RWPE1 (cell line): Measurements from ENCODE around the gene ARFGAP1.

Experiments used
- CTCF ChIA-PET: fragments of 350-600 bp; sonication (Branson Sonifier 250); formaldehyde crosslinking; extraction: SDS; loops from one replicate; lab custom pipeline; 2021; lab: Yijun Ruan, JAX
- POLR2A ChIA-PET: fragments of 400-600 bp; formaldehyde crosslinking; extraction: SDS; loops from one replicate; lab custom pipeline; 2020; ENCODE audit warnings: antibody characterized with exemption; ENCODE audit not compliant: low non-redundant PET; lab: Yijun Ruan, JAX
- DNase-seq: peaks from one replicate; pipeline ENCODE4 v3.0.0; 2012; ENCODE audit warnings: low spot score
- H3K27ac ChIP-seq: fragments of 450-650 bp; 2 replicates; pipeline ENCODE4 v1.5.1; 2017
- TF ChIP-seq, protein P1 (sequence below): fragments of 450-650 bp; conservative IDR thresholded peaks from 2 replicates; pipeline ENCODE4 v1.5.1; 2017; ENCODE audit warnings: low read depth, mild to moderate bottlenecking

ARFGAP1 gene

GRCh38 chr20:63309261-63310071, 36.9 kb downstream of the ARFGAP1 start:
- TF ChIP-seq, protein P1, sequence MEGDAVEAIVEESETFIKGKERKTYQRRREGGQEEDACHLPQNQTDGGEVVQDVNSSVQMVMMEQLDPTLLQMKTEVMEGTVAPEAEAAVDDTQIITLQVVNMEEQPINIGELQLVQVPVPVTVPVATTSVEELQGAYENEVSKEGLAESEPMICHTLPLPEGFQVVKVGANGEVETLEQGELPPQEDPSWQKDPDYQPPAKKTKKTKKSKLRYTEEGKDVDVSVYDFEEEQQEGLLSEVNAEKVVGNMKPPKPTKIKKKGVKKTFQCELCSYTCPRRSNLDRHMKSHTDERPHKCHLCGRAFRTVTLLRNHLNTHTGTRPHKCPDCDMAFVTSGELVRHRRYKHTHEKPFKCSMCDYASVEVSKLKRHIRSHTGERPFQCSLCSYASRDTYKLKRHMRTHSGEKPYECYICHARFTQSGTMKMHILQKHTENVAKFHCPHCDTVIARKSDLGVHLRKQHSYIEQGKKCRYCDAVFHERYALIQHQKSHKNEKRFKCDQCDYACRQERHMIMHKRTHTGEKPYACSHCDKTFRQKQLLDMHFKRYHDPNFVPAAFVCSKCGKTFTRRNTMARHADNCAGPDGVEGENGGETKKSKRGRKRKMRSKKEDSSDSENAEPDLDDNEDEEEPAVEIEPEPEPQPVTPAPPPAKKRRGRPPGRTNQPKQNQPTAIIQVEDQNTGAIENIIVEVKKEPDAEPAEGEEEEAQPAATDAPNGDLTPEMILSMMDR, result peak; percentile 97
- ChIA-PET CTCF (interaction anchor here (0.5 to 6.1 kb wide), 61 partner anchors 9 to 606 kb away, joined by 3 to 178 read pairs (median 4); partner anchors contain the start of gene PPDPF), POLR2A (no interaction called here)
- peak; percentile 78 for DNase-seq
- no peak overlapping the region for H3K27ac ChIP-seq

- ChIA-PET CTCF (interaction anchor here (0.6 to 6.1 kb wide), 32 partner anchors 8 to 415 kb away, joined by 3 to 178 read pairs (median 5); partner anchors contain the start of gene PPDPF), POLR2A (no interaction called here)
- TF ChIP-seq, protein P1, result no peak
- DNase-seq, result no peak
- H3K27ac ChIP-seq, result no peak overlapping the region
Measured at GRCh38 chr20:63310265-63310991, 37.8 kb downstream of the ARFGAP1 start.

GRCh38 chr20:63311186-63311832, 38.7 kb downstream of the ARFGAP1 start:
- CTCF ChIA-PET, result interaction anchor here (0.6 to 6.1 kb wide), 8 partner anchors 7 to 185 kb away, joined by 3 to 178 read pairs (median 15); no protein-coding TSS in a partner anchor
- no peak for DNase-seq
- no peak overlapping the region for H3K27ac ChIP-seq
- TF ChIP-seq, protein P1, result no peak
- POLR2A ChIA-PET, result no interaction called here

DNA sequence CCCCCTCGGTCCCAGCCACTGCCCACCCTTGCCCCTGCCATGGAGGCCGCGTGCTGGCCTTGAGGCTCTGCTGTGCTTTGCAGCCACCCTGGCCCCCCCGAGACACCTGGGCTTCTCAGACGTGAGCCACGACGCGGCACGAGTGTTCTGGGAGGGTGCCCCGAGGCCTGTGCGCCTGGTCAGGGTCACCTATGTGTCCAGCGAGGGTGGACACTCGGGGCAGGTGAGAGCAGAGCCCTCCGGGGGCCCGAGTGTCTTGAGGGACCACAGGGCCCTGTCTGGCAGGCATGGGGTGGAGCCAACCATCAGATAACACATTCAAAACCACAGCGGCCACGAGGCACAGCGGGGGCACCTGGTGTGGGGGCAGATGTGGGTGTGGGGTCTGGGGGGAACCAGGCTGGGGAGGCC, 39.2 kb downstream of the ARFGAP1 start:
- TF ChIP-seq, protein P1, result no peak
- no peak overlapping the region for H3K27ac ChIP-seq
- no peak for DNase-seq
- ChIA-PET CTCF (interaction anchor here (6.1 kb wide), 1 partner anchor 68 kb away, joined by 178 read pairs; no protein-coding TSS in a partner anchor), POLR2A (no interaction called here)

GRCh38 chr20:63312273-63312672, 39.7 kb downstream of the ARFGAP1 start:
- ChIA-PET CTCF (interaction anchor here (0.7 to 6.1 kb wide), 4 partner anchors 13 to 335 kb away, joined by 3 to 178 read pairs (median 4); partner anchors contain the start of gene ARFGAP1), POLR2A (no interaction called here)
- no peak for DNase-seq
- TF ChIP-seq, protein P1, result no peak
- no peak overlapping the region for H3K27ac ChIP-seq
